NK-92 treated with Interleukin-12 subunit alpha and Interleukin-12 subunit beta, amount 100 ng/mL, for 24 hours (cell line): ENCODE results near the gene TMEM185B.

Experiments used
- DNase-seq: peaks from one replicate; lab custom pipeline; 2025; lab: John Stamatoyannopoulos, UW

Gene TMEM185B

GRCh38 chr2:120230515-120231471, 7.6 kb upstream of the TMEM185B start:
- no peak for DNase-seq

- DNase-seq: no peak
Measured at GRCh38 chr2:120229341-120229740, 6.1 kb upstream of the TMEM185B start.

GRCh38 chr2:120228503-120228902, 5.3 kb upstream of the TMEM185B start:
- no peak for DNase-seq

GRCh38 chr2:120227111-120227991, 4.2 kb upstream of the TMEM185B start:
- no peak for DNase-seq

GRCh38 chr2:120226316-120226715, 3.1 kb upstream of the TMEM185B start:
- no peak for DNase-seq

GRCh38 chr2:120225549-120226065, 2.4 kb upstream of the TMEM185B start:
- DNase-seq: no peak

GRCh38 chr2:120224735-120225548, 1.7 kb upstream of the TMEM185B start:
- no peak for DNase-seq

GRCh38 chr2:120224256-120224655, 1.1 kb upstream of the TMEM185B start:
- no peak for DNase-seq

GRCh38 chr2:120222186-120223033, 790 bp downstream of the TMEM185B start:
- no peak for DNase-seq

GRCh38 chr2:120221616-120222015, 1.6 kb downstream of the TMEM185B start:
- DNase-seq: no peak

GRCh38 chr2:120220756-120221155, 2.4 kb downstream of the TMEM185B start:
- DNase-seq: no peak

GRCh38 chr2:120219766-120220165, 3.4 kb downstream of the TMEM185B start:
- DNase-seq: no peak

GRCh38 chr2:120219291-120219690, 3.9 kb downstream of the TMEM185B start:
- DNase-seq: no peak

GRCh38 chr2:120218181-120218580, 5.0 kb downstream of the TMEM185B start:
- DNase-seq: no peak

- no peak for DNase-seq
Measured at GRCh38 chr2:120210270-120210693, 12.9 kb downstream of the TMEM185B start.

- DNase-seq: no peak
Measured at GRCh38 chr2:120209427-120210269, 13.6 kb downstream of the TMEM185B start.

GRCh38 chr2:120208381-120209353, 14.5 kb downstream of the TMEM185B start:
- DNase-seq: no peak

- peak; percentile 34 for DNase-seq
Measured at GRCh38 chr2:120206022-120206581, 17.1 kb downstream of the TMEM185B start.
